M059J (cell line): ENCODE results near the gene C16orf87. TPM values are rescaled to one million over a fixed set of nuclear protein-coding genes. Genes with fewer than 3 reads are reported as not detected.
A peak's percentile ranks its signal among the peaks of the same experiment; 100 is the strongest.

Experiments
- DNase-seq: peaks from one replicate; pipeline ENCODE4 v3.0.0-alpha.2; 2012; ENCODE audit warnings: low read depth
- total RNA-seq: library from RNA; depleted of rRNA; stranded (reverse); fragments of >200 nt; shearing (Covaris generic); gene quantifications from 2 replicates; pipeline ENCODE4 v1.2.3, GENCODE V29; 2014

Gene C16orf87
- total RNA-seq, 1 experiment from 2014 or later, result 21.6 TPM

DNA sequence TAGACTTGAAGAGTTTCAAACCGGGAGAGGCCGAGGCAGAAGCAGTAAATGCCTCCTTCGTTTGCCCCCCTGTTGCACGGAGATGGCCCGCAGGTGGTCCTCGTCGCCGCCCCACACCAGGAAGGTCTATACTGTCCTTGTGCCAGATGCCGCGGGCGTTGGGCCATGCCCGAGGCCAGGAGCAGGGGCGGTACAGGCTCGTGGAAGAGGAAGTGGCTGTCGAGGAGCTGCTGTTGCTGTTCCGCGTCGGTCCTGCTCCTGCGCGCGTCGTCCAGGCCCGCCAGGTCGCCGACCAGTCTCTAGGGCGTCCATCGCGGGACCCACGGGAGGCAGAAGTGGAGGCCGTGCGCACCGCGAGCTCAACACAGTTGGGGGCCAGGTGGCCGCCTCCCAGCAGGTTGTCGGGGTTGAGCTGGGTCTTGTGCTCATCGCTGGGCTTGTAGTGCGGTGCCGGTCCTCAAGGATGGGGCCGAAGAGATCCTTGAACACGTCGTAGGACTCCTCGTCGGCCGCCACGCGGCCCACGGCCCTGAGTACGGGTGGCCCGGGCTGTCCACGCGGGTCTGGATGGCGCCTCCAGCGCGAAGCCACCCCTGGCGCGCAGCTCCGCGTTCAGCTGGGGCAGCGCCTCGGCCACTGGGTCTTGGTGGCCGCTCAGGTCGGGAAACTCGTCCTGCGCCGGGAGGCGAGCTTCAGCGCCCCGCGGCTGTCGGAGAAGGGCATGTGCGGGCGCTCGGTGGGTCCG is 13.1 kb upstream of the C16orf87 start:
- DNase-seq, result no peak

- DNase-seq, result no peak
These were observed 11.4 kb upstream of the C16orf87 start for GRCh38 chr16:46842192-46842895.

DNA sequence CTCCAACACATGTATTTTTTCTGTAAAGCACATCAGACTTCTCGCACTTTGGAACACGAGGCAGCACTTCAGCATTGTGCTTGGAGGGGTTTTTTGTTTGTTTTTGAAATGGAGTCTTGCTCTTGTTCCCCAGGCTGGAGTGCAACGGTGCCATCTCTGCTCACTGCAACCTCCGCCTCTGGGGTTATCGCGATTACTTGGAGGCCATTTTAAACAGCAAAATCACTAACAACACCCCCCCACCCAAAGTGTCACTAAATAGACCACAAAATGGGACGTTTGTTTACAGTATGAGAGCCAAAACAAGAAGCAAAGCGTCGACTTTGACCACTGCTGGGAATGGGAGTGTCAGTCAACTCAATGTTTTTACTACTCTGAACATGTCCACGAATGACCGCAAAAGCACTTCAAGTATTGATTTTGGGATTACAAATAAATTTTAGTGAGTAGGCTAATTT is 9.0 kb upstream of the C16orf87 start:
- DNase-seq, result no peak

DNA sequence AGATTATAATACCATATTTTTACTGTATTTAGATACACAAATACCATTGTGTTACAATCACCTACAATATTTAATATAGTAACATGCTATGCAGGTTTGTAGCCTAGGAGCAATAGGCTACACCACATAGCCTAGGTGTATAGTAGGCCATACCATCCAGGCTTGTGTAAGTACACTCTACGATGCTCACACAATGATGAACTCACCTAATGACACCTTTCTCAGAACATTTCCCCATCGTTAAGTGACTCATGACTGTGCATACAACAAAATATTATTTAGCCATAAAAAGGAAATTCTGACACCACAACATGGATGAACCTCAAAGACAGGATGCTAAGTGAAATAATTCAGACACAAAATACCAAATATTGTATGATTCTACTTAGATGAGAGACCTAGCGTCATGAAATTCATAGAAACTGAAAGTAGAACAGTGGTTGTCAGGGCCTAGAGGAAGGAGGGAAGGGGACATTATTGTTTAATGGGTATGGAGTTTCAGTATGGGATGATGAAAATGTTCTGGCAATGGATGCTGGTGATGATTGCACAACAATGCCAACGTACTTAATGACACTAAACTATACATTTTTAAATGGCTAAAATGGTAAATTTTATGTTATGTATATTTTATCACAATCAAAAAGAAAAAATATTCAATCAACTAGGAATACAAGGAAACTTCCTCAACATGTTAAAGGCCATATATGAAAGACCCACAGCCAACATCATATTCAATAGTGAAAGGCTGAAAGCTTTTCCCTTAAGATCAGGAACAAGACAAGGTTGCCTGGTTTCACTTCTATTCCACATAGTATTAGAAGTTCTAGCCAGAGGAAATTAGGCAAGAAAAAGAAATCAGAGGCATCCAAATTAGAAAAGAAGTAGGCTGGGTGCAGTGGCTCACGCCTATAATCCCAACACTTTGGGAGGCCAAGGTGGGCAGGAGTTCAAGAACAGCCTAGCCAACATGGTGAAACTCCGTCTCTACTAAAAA is 5.9 kb upstream of the C16orf87 start:
- DNase-seq, result no peak

DNA sequence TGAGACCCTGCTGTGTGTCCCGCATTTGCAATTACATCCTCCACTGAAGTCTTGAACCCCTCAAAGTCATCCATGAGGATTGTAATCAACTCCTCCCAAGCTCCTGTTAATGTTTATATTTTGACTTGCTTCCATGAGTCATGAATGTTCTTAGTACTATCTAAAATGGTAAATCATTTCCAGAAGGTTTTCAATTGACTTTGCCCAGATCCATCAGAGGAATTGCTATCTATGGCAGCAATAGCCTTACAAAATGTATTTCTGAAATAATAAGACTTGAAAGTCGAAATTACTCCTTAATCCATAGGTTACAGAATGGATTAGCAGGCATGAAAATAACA is 2.5 kb upstream of the C16orf87 start:
- DNase-seq, result no peak

- no peak for DNase-seq
These were observed 1.9 kb upstream of the C16orf87 start for GRCh38 chr16:46832757-46833459.

GRCh38 chr16:46830417-46830901 is 521 bp downstream of the C16orf87 start:
- peak; percentile 30 for DNase-seq

DNA sequence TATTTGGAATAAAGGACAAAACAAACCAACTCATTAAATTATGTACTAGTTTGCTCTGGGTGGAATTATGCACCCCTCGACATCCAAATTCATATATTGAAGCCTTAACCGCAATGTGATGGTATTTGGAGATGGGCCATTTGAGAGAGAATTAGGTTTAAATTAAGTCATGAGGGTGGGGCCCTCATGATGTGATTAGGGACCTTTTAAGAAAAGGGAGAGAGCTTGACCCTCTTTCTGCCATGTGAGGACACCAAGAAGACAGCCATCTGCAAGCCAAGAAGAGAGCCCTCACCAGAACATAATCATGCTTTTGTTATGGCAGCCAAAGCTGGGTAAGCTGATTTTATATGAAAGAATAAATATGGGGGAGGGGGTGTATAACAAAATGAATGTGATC is 2.0 kb downstream of the C16orf87 start:
- DNase-seq, result no peak

DNA sequence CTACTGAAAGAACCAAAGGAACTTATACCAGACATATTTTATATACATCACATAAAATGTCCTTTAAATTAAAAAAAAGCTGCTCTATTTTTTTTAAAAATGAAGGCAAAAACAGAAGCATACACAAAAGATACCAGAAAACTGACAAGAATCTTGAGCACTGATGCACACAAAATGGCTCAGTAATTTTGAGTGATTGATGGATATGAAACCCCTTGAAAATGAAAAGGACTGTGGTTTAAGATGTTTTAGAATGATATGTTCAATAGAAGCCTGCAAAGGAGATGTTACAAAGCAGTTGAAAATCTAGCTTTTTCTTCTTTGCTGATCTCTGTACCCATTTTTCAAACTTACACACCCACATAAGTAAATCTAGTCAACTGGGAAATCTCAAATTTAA is 2.7 kb downstream of the C16orf87 start:
- DNase-seq, result no peak

GRCh38 chr16:46826631-46827030 is 4.3 kb downstream of the C16orf87 start:
- no peak for DNase-seq

DNA sequence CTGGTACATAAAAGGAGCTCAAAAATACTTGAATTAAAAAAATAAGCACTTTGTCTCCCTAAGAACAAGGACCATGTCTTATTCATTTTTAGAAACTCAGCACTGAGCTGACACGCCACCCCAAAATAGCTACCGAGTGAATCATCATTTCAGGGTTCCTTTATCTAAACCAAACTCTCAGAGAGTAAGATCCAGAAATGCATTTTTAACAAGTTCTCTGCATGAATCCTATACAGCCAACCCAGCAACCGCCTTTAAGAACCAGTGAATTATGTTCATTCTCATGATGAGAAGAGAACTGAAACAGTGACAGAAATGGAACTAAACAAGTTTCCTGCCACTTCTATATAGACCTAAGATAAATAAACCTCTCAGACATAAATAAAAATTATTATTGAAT is 8.7 kb downstream of the C16orf87 start:
- peak; percentile 90 for DNase-seq

DNA sequence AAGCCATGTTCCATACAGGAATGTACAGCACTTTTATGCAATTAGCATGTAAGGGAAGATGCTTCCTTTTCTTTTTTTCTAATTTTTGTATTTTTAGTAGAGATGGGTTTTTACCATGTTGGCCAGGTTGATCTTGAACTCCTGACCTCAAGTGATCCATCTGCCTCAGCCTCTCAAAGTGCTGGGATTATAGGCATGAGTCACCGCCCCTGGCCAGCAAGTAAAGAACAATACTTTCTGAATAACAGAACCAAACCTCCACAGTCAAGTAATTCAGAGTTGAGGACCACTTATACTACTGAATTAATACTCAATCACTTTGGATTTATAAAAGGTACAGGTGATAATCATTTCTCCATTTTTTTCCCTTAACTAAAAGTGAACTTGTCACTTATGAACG is 13.0 kb downstream of the C16orf87 start:
- DNase-seq, result peak; percentile 73

DNA sequence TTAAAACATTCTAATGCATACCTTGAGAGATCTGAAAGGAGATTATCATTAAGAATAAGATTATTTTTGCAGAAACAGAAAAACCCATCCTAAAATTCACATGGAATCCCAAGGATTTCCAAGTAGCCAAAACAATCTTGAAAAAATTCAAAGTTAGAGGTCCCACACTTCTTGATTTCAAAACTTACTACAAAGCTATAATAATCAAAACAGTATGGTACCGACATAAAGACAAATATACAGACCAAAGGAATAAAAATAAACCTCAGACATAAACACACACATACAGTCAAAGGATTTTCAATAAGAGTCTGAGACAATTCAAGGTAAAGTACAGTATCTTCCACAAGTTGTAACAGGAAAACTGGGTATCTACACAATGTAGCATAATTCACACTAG is 16.2 kb downstream of the C16orf87 start:
- DNase-seq, result no peak

- no peak for DNase-seq
These were observed 17.4 kb downstream of the C16orf87 start for GRCh38 chr16:46813611-46814010.

- DNase-seq, result peak; percentile 15
These were observed 18.0 kb downstream of the C16orf87 start for GRCh38 chr16:46812781-46813540.

DNA sequence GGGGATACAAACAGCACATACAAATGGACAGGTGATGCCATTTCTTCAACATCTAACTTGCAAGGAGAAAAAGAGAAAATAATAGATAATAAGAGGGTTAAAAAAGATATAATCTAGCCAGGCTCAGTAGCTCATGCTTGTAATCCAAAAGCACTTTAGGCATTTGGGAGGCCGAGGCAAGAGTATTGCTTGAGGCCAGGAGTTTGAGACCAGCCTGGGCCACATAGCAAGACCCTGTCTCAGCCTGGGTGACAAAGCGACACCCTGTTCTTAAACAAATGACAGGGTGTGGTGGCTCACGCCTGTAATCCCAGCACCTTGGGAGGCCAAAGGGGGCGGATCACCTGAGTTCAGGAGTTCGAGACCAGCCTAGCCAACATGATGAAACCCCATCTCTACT is 19.3 kb downstream of the C16orf87 start:
- DNase-seq, result no peak

DNA sequence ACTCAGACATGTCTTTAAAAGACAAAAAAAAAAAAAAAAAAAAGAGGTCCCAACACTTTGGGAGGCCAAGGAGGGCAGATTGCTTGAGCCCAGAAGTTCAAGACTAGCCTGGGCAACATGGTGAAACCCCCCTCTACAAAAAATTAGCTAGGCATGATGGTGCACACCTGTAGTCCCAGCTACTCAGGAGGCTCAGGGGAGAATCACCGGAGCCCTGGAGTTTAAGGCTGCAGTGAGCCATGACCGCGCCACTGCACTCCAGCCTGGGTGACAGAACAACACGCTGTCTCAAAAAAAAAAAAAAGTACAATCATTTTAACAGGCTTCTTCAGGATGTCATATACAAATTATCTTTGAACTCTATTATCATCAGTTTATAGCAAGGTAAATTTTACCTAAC is 22.0 kb downstream of the C16orf87 start:
- DNase-seq, result no peak

DNA sequence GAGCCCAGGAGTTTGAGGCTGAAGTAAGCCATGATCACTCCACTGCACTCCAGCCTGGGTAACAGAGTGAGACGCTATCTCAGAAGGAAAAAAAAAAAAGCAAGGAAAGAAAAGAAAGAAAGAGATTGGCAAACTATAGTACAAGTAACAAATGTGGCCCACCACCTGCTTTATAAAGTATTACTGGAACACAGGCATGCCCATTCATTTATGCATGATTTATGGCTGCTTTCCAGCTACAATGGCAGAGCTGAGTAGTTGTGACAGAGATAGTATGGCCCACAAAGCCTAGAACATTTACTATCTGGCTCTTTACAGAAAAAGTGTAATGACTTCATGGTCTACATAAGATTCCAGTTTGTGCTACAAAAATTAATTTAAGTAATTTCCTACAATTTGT is 23.6 kb downstream of the C16orf87 start:
- DNase-seq, result no peak

DNA sequence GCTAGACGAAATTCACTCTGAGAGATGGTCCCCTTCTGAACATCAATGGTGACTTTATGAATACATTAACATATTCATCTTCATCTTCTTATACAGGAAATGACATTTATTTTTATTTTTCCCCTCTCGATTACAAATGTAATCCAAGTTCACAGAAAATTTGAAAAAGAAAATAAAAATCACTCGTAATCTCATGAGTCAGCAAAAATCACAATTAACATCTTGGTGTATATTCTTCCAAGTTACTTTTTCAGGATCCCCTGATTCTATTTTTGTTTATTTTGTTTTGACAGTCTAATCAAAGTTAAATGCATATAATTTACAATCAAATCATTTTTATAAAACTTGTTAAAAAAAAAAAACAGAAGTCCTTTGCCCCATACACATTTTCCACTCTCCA is 27.6 kb downstream of the C16orf87 start:
- DNase-seq, result no peak

DNA sequence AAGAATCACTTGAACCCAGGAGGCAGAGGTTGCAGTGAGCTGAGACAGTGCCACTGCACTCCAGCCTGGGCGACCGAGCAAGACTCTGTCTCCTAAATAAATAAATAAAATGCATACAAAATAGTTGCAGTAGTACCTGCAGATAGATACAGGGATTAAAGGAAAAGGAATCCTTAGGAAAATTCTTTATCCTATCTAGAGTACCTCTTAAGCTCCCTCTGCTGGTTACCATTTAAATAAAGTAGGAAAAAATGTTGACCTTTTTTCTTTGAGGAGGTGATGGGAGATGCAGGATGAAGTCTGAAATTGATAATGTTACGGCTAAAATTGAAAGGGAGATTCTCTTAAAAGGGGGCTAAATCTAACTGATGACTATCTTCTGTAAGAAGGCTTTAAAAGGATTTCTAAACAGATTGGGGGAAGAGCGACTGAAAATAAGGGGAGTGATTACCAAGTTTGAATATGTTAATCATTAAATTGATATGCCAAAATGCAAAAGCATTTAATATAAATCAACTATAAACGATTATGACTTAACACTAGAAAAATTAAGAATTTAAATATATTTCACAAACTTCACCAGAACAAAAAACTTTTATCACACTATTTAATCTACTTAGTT is 29.4 kb downstream of the C16orf87 start:
- DNase-seq, result peak; percentile 40
